ENCODE data around the gene SH3PXD2B. TPM values are rescaled to one million over a fixed set of nuclear protein-coding genes. Genes with fewer than 3 reads are reported as not detected.

Gene SH3PXD2B
- total and polyA plus RNA-seq, 10 of the 15 experiments (the other 5 are each of a cell fraction or from before 2014, with no cell fraction given): 0.05 to 1.6 (median 0.57) TPM

DNA sequence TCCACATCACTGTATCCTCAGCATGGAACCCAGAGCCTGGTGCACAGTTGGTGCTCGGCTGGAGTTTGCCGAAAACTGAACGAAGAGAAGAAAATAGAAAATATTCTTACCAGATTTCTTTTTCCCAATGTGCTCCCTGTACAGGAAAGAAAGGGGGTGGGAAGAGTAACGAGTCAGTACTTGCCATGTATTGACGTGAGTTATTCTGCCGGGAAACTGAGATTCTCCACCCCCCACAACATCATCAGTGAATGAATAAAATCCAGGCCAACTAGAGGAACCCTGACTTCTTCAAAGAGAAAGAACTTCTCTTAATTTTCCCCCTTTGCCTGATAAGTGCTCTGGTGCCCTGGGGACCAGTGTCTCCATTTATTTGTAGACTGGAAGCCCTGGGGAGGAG lies 80.6 kb downstream of the SH3PXD2B start:
- ChIA-PET CTCF (no interaction called here), POLR2A (interaction anchor here (0.6 kb wide), 1 partner anchor 56 kb away, joined by 4 read pairs; no protein-coding TSS in a partner anchor), RAD21 (ENCODE audit: unreplicated experiment) (no interaction called here), SMC1A (ENCODE audit: uncharacterized antibody, unreplicated experiment) (no interaction called here)
- no peaks in the 10 kb centered on the region for H4K20me1 ChIP-seq (ENCODE audit: control insufficient read depth, insufficient read depth)
- no peaks in the 10 kb centered on the region for H3K79me2 ChIP-seq (ENCODE audit: control insufficient read depth, insufficient read depth, low read length)
- no peak overlapping the region for H2AFZ ChIP-seq (ENCODE audit: control insufficient read depth, low read depth, low read length)
- WGBS (ENCODE audit: insufficient coverage, insufficient replicate concordance, low lambda C conversion rate, missing lambda C conversion rate): 63% methylated on average over 6 of the region's 6 CpGs
- H3K36me3 ChIP-seq (ENCODE audit: control insufficient read depth in 2 of 2, insufficient read depth in 2 of 2, low read length in 1 of 2): no peaks in the 10 kb centered on the region
- H3K4me2 ChIP-seq (ENCODE audit: control insufficient read depth, insufficient read depth): no peak overlapping the region
- TF ChIP-seq CBX3 (IDR thresholded peaks at IDR 0.05; ENCODE audit: borderline replicate concordance, low read depth) (no peak), ZNF622 (IDR thresholded peaks at IDR 0.05) (no peak), CEBPB (IDR thresholded peaks at IDR 0.05; ENCODE audit: borderline replicate concordance in 1 of 2, low read depth in 2 of 2, low read length in 2 of 2) (no peak), YY1 (IDR thresholded peaks at IDR 0.05; ENCODE audit: low read depth, low read length) (no peak), POLR2AphosphoS5 (IDR thresholded peaks at IDR 0.05; ENCODE audit: low read length) (no peak), HDGF (IDR thresholded peaks at IDR 0.05) (no peak), NR2F1 (conservative IDR thresholded peaks at IDR 0.05) (no peak), SIN3A (IDR thresholded peaks at IDR 0.05; ENCODE audit: low read depth, low read length) (no peak), MXI1 (IDR thresholded peaks at IDR 0.05; ENCODE audit: low read depth, low read length) (no peak), NBN (IDR thresholded peaks at IDR 0.05) (no peak)
- TF ChIP-seq, protein P1, sequence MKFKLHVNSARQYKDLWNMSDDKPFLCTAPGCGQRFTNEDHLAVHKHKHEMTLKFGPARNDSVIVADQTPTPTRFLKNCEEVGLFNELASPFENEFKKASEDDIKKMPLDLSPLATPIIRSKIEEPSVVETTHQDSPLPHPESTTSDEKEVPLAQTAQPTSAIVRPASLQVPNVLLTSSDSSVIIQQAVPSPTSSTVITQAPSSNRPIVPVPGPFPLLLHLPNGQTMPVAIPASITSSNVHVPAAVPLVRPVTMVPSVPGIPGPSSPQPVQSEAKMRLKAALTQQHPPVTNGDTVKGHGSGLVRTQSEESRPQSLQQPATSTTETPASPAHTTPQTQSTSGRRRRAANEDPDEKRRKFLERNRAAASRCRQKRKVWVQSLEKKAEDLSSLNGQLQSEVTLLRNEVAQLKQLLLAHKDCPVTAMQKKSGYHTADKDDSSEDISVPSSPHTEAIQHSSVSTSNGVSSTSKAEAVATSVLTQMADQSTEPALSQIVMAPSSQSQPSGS (IDR thresholded peaks at IDR 0.05; ENCODE audit: low read length): no peak
- no peak overlapping the region for H3K27ac ChIP-seq (ENCODE audit: control insufficient read depth, insufficient read depth)
- peaks cover 5% of the 10 kb centered on the region; the same call in 1 of the 3 replicates for H3K9me3 ChIP-seq (replicated peaks; ENCODE audit: control insufficient read depth, insufficient read depth, low read length)
- in situ Hi-C loops (cut with MboI): no loop called here
- no peak for DNase-seq (ENCODE audit: low read depth, low spot score)
- no TSS peak for BruUV-seq (replicated peaks)
- intact Hi-C loops (cut with micrococcal nuclease; ENCODE audit: unreplicated experiment): loop anchor here (5.0 to 10.0 kb wide), 2 partner anchors 189 to 266 kb away; partner anchors contain the start of gene STK10
- H3K27me3 ChIP-seq (replicated peaks in 1 of 2; ENCODE audit: control insufficient read depth in 2 of 2, insufficient read depth in 2 of 2, low read length in 1 of 2): no peaks in the 10 kb centered on the region
- peaks cover 6% of the 10 kb centered on the region for H3K4me1 ChIP-seq (ENCODE audit: control insufficient read depth, insufficient read depth, low read length)
- H3K4me3 ChIP-seq: no peak overlapping the region
- no peak overlapping the region for H3K9ac ChIP-seq (ENCODE audit: control insufficient read depth, insufficient read depth, low read length)
- ATAC-seq: no peak
- no peak for FAIRE-seq

All from GM12878 (cell line).